SK-N-SH treated with all-trans-retinoic acid at 6 μM for 48 hours (cell line): ENCODE results near the gene MATN4.

Source experiments
- ATAC-seq: fragments of 200-7000 bp; cut with Tn5 transposase; 3 replicates; pipeline ENCODE4 v1.9.1; 2020; ENCODE audit warnings: mild to moderate bottlenecking, moderate library complexity
- ARNTL ChIP-seq: fragments of 450-650 bp; formaldehyde crosslinking; IDR thresholded peaks from 2 replicates; pipeline ENCODE4 v1.5.0; 2020; ENCODE audit warnings: low read depth, mild to moderate bottlenecking, moderate library complexity, borderline replicate concordance
- BACH2 ChIP-seq: fragments of 250-450 bp; sonication (Bioruptor Pico); IDR thresholded peaks from 2 replicates; pipeline ENCODE4 v1.9.0; 2021; ENCODE audit warnings: mild to moderate bottlenecking, borderline replicate concordance
- CREB5 ChIP-seq: fragments of 250-450 bp; sonication (Bioruptor Pico); IDR thresholded peaks from 2 replicates; pipeline ENCODE4 v1.5.1; 2020; ENCODE audit warnings: low read depth, mild to moderate bottlenecking, moderate library complexity
- CSRNP3 ChIP-seq: fragments of 250-450 bp; sonication (Bioruptor Pico); IDR thresholded peaks from 2 replicates; pipeline ENCODE4 v1.5.1; 2021; ENCODE audit warnings: mild to moderate bottlenecking, moderate library complexity
- GLIS3 ChIP-seq: fragments of 250-450 bp; sonication (Bioruptor Pico); IDR thresholded peaks from 2 replicates; pipeline ENCODE4 v1.5.0; 2020; ENCODE audit warnings: mild to moderate bottlenecking, moderate library complexity
- ISL1 ChIP-seq: fragments of 250-450 bp; sonication (Bioruptor Pico); IDR thresholded peaks from 2 replicates; pipeline ENCODE4 v2.1.2; 2022; ENCODE audit warnings: mild to moderate bottlenecking, moderate library complexity
- OSR1 ChIP-seq: fragments of 250-450 bp; sonication (Bioruptor Pico); IDR thresholded peaks from 2 replicates; pipeline ENCODE4 v1.8.0; 2022; ENCODE audit warnings: moderate library complexity, mild to moderate bottlenecking, inconsistent platforms
- PATZ1 ChIP-seq: fragments of 250-450 bp; sonication (Bioruptor Pico); IDR thresholded peaks from 2 replicates; pipeline ENCODE4 v1.8.0; 2020; ENCODE audit warnings: mild to moderate bottlenecking, moderate library complexity, borderline replicate concordance
- POU6F1 ChIP-seq: fragments of 250-450 bp; sonication (Bioruptor Pico); IDR thresholded peaks from 2 replicates; pipeline ENCODE4 v1.8.0; 2021; ENCODE audit warnings: low read depth, mild to moderate bottlenecking, moderate library complexity, borderline replicate concordance
- PPARA ChIP-seq: fragments of 250-450 bp; sonication (Bioruptor Pico); IDR thresholded peaks from 2 replicates; pipeline ENCODE4 v1.5.0; 2020; ENCODE audit warnings: mild to moderate bottlenecking, borderline replicate concordance
- RARB ChIP-seq: fragments of 250-450 bp; sonication (Bioruptor Pico); IDR thresholded peaks from 2 replicates; pipeline ENCODE4 v1.8.0; 2021; ENCODE audit warnings: mild to moderate bottlenecking, moderate library complexity
- SNAI2 ChIP-seq: fragments of 250-450 bp; sonication (Bioruptor Pico); IDR thresholded peaks from 2 replicates; pipeline ENCODE4 v1.5.0; 2020; ENCODE audit warnings: mild to moderate bottlenecking, moderate library complexity
- TCF4 ChIP-seq: fragments of 250-450 bp; sonication (Bioruptor Pico); IDR thresholded peaks from 2 replicates; pipeline ENCODE4 v1.8.0; 2021; ENCODE audit warnings: mild to moderate bottlenecking, moderate library complexity, borderline replicate concordance
- ZC3H10 ChIP-seq: fragments of 250-450 bp; sonication (Bioruptor Pico); IDR thresholded peaks from 2 replicates; pipeline ENCODE4 v1.5.1; 2021; ENCODE audit warnings: mild to moderate bottlenecking, moderate library complexity
- ZFP3 ChIP-seq: fragments of 250-450 bp; sonication (Bioruptor Pico); IDR thresholded peaks from 2 replicates; pipeline ENCODE4 v1.5.0; 2020; ENCODE audit warnings: mild to moderate bottlenecking, moderate library complexity
- ZFP30 ChIP-seq: fragments of 450-650 bp; formaldehyde crosslinking; IDR thresholded peaks from 2 replicates; pipeline ENCODE4 v1.5.0; 2022; ENCODE audit warnings: mild to moderate bottlenecking, moderate library complexity
- ZNF565 ChIP-seq: fragments of 450-650 bp; formaldehyde crosslinking; conservative IDR thresholded peaks from 2 replicates; pipeline ENCODE4 v1.5.0; 2020; ENCODE audit warnings: low read depth, mild to moderate bottlenecking, moderate library complexity
- ZNF70 ChIP-seq: fragments of 450-650 bp; formaldehyde crosslinking; IDR thresholded peaks from 2 replicates; pipeline ENCODE4 v1.5.0; 2020; ENCODE audit warnings: mild to moderate bottlenecking, moderate library complexity
- ZNF8 ChIP-seq: fragments of 450-650 bp; formaldehyde crosslinking; IDR thresholded peaks from 2 replicates; pipeline ENCODE4 v1.5.0; 2020; ENCODE audit warnings: mild to moderate bottlenecking, moderate library complexity

The MATN4 gene

GRCh38 chr20:45297786-45298497, 10.2 kb downstream of the MATN4 start:
- TF ChIP-seq SNAI2 (no peak), GLIS3 (CRISPR knock-in tag) (no peak)
- no peak for ATAC-seq

GRCh38 chr20:45294659-45295058, 13.4 kb downstream of the MATN4 start:
- ATAC-seq = no peak
- TF ChIP-seq CSRNP3 (CRISPR knock-in tag) (no peak), PATZ1 (CRISPR knock-in tag) (no peak), BACH2 (CRISPR knock-in tag) (no peak), RARB (CRISPR knock-in tag) (no peak), CREB5 (CRISPR knock-in tag) (no peak), ARNTL (no peak), POU6F1 (CRISPR knock-in tag) (no peak), ZC3H10 (CRISPR knock-in tag) (no peak), ZFP30 (CRISPR knock-in tag) (no peak), ZNF8 (CRISPR knock-in tag) (no peak)

- no peak for ATAC-seq
These were observed 14.1 kb downstream of the MATN4 start for GRCh38 chr20:45294003-45294368.

More at GRCh38 chr20:45294003-45294368, 14.1 kb downstream of the MATN4 start:
- no peak for TF ChIP-seq RARB (CRISPR knock-in tag)
- TF ChIP-seq BACH2 (CRISPR knock-in tag) = no peak
- no peak for TF ChIP-seq CREB5 (CRISPR knock-in tag)
- TF ChIP-seq ZFP3 (CRISPR knock-in tag) = no peak
- TF ChIP-seq CSRNP3 (CRISPR knock-in tag) = no peak
- TF ChIP-seq ZFP30 (CRISPR knock-in tag) = no peak
- no peak for TF ChIP-seq SNAI2
- TF ChIP-seq ZNF70 (CRISPR knock-in tag) = no peak
- no peak for TF ChIP-seq ZNF565 (CRISPR knock-in tag)
- TF ChIP-seq OSR1 (CRISPR knock-in tag) = no peak
- no peak for TF ChIP-seq TCF4
- TF ChIP-seq ZNF8 (CRISPR knock-in tag) = no peak
- TF ChIP-seq GLIS3 (CRISPR knock-in tag) = no peak
- TF ChIP-seq ISL1 = no peak
- TF ChIP-seq PATZ1 (CRISPR knock-in tag) = no peak
- TF ChIP-seq PPARA (CRISPR knock-in tag) = no peak
- TF ChIP-seq ZC3H10 (CRISPR knock-in tag) = no peak
